Activated gamma-delta T cell treated with Interleukin-2 at 50 U/mL for 16 hours (primary cell): ENCODE data around the gene BCAP31.
"Not testable (repeated sequence)": the region's sequence is repeated elsewhere in the genome, so short reads cannot be mapped to it uniquely, and the experiment has no call there.

Experiments
- DNase-seq: peaks from one replicate; pipeline ENCODE4 v3.0.0-alpha.2; 2020

Gene BCAP31

GRCh38 chrX:153707406-153707805 is 16.8 kb downstream of the BCAP31 start:
- DNase-seq, result no peak

- DNase-seq, result no peak
Measured at GRCh38 chrX:153706799-153707198, 17.4 kb downstream of the BCAP31 start.

GRCh38 chrX:153705403-153706060 is 18.7 kb downstream of the BCAP31 start:
- DNase-seq, result not testable (repeated sequence)

GRCh38 chrX:153704631-153705402 is 19.4 kb downstream of the BCAP31 start:
- DNase-seq, result not testable (repeated sequence)

- DNase-seq, result no peak
Measured at GRCh38 chrX:153704021-153704526, 20.1 kb downstream of the BCAP31 start.

- no peak for DNase-seq
Measured at GRCh38 chrX:153703036-153703370, 21.2 kb downstream of the BCAP31 start.

- no peak for DNase-seq
Measured at GRCh38 chrX:153702336-153703035, 21.7 kb downstream of the BCAP31 start.

GRCh38 chrX:153701706-153702105 is 22.5 kb downstream of the BCAP31 start:
- no peak for DNase-seq

GRCh38 chrX:153700967-153701366 is 23.2 kb downstream of the BCAP31 start:
- no peak for DNase-seq

GRCh38 chrX:153700376-153700945 is 23.7 kb downstream of the BCAP31 start:
- no peak for DNase-seq

- not testable (repeated sequence) for DNase-seq
Measured at GRCh38 chrX:153699784-153700371, 24.3 kb downstream of the BCAP31 start.

GRCh38 chrX:153699210-153699783 is 24.9 kb downstream of the BCAP31 start:
- not testable (repeated sequence) for DNase-seq

GRCh38 chrX:153697924-153698865 is 26.0 kb downstream of the BCAP31 start:
- no peak for DNase-seq

GRCh38 chrX:153696986-153697722 is 27.0 kb downstream of the BCAP31 start:
- DNase-seq, result not testable (repeated sequence)

GRCh38 chrX:153696538-153696937 is 27.6 kb downstream of the BCAP31 start:
- DNase-seq, result not testable (repeated sequence)

GRCh38 chrX:153696100-153696499 is 28.1 kb downstream of the BCAP31 start:
- no peak for DNase-seq

GRCh38 chrX:153694687-153695270 is 29.4 kb downstream of the BCAP31 start:
- no peak for DNase-seq

GRCh38 chrX:153694256-153694655 is 29.9 kb downstream of the BCAP31 start:
- not testable (repeated sequence) for DNase-seq

GRCh38 chrX:153693216-153694086 is 30.7 kb downstream of the BCAP31 start:
- no peak for DNase-seq
